Measurements from ENCODE around the gene ZNF652.

The ZNF652 gene

DNA sequence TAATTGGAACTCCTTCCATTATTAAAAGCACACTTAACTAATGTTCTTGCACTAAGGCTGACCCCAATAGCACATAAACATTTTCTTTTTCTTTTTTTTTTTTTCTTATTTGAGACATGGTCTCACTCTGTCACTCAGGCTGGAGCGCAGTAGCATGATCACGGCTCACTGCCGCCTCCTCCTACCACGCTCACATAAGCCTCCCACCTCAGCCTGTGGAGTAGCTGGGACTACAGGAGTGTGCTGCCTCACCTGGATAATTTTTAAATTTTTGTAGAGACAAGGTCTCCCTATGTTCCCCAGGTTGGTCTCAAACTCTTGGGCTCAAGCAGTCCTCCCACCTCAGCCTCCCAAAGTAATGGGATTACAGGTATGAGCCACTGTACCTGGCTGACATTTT lies 1.2 kb upstream of the ZNF652 start:
- Histone ChIP-seq H2AFZ (ENCODE audit: low read length) (no peak overlapping the region), H3K4me2 (ENCODE audit: low read depth, low read length) (peak overlapping the region; percentile 89)

DNA sequence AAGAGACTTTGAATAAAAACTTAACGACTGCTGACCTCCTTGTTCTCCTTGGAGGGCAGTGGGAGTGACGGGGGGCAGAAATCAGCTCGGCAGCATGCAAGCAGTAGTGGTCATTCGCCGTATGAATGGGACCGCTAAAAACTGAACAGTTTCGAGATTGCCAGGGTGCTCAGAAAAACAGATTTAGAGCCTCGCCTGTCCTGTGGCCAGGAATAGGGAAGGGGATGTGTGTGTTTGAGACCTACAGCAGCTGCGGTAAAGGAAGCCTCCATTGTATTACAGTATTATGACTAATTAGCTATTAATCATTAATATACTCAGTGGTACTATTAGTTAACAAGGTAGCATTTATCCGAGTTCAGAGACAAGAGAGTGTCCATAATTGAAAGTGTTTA lies 670 bp upstream of the ZNF652 start:
- no peak for DNase-seq

More for the DNA sequence above, 1.2 kb upstream of the ZNF652 start:
- no peaks in the 10 kb centered on the region for H3K27me3 ChIP-seq (replicated peaks; ENCODE audit: insufficient read depth, low read length)
- H3K4me1 ChIP-seq (ENCODE audit: low read length) = peaks cover 31% of the 10 kb centered on the region
- H3K9me2 ChIP-seq (replicated peaks; ENCODE audit: insufficient read depth, low read length) = no peaks in the 10 kb centered on the region
- peak overlapping the region; percentile 50; the same call in 1 of the 2 replicates for H3K9ac ChIP-seq (ENCODE audit: low read length)
- H3K36me3 ChIP-seq (replicated peaks; ENCODE audit: insufficient read depth, low read length) = no peaks in the 10 kb centered on the region
- H3K27ac ChIP-seq (ENCODE audit: low read length) = no peak overlapping the region
- H4K20me1 ChIP-seq (ENCODE audit: insufficient read depth, low read length) = no peaks in the 10 kb centered on the region
- H3K9me3 ChIP-seq (replicated peaks; ENCODE audit: insufficient read depth, low read length) = no peaks in the 10 kb centered on the region
- 0 out of 2 replicates have a peak overlapping the region, but pooled peaks have one; percentile 72 for H3K4me3 ChIP-seq (ENCODE audit: low read length)
- TF ChIP-seq EZH2 (optimal IDR thresholded peaks at IDR 0.05; ENCODE audit: low read depth, low read length) (no peak), EZH2phosphoT487 (IDR thresholded peaks at IDR 0.05; ENCODE audit: low read length) (no peak)
- TF ChIP-seq, protein P1, sequence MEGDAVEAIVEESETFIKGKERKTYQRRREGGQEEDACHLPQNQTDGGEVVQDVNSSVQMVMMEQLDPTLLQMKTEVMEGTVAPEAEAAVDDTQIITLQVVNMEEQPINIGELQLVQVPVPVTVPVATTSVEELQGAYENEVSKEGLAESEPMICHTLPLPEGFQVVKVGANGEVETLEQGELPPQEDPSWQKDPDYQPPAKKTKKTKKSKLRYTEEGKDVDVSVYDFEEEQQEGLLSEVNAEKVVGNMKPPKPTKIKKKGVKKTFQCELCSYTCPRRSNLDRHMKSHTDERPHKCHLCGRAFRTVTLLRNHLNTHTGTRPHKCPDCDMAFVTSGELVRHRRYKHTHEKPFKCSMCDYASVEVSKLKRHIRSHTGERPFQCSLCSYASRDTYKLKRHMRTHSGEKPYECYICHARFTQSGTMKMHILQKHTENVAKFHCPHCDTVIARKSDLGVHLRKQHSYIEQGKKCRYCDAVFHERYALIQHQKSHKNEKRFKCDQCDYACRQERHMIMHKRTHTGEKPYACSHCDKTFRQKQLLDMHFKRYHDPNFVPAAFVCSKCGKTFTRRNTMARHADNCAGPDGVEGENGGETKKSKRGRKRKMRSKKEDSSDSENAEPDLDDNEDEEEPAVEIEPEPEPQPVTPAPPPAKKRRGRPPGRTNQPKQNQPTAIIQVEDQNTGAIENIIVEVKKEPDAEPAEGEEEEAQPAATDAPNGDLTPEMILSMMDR (IDR thresholded peaks at IDR 0.05; ENCODE audit: low read length) = no peak
- H3F3A ChIP-seq (ENCODE audit: insufficient read depth, low read length) = peaks cover 39% of the 10 kb centered on the region
- H3K79me2 ChIP-seq (ENCODE audit: low read length) = peaks cover 31% of the 10 kb centered on the region
- no peak for DNase-seq

DNA sequence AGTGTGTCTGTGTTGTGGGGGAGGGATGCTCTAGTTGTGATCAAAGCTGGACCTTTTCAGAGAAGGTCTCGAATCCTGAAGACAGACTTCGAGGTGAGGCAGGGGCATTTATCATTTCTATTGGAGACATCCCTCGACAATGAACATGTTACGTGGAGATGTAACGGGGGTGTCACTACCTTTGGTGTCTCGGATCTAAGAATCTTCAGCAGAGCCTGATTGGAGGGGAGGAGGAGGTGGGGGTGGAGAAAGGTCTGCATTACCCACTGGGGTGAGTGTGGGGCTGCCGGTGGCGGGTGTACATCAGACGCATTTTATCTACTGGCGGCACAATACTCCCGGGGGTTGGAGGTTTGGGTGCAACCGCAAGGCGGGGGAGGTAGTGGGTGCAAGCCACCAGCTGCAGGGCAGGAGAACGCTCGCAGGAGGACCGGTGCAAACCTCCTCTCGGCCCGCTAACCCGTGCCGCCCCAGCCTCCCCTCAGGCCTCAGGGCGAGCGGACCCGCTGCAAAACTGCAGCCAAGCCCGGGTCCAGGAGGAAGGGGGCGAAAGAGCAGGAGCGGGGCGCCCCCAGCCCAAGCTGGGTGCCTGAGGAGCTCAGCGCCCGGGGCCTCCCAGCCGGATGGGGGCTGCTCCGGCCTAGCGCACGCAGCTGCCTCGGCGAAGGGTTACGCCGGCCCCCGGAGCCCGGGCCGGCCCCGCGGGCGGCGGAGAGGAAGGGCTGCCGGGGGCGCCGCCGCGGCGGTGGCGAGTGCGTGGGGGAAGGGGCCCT lies 735 bp downstream of the ZNF652 start:
- H3K79me2 ChIP-seq (ENCODE audit: low read length) = peaks cover 50% of the 10 kb centered on the region
- DNase-seq = peak; percentile 87
- H3K27ac ChIP-seq (ENCODE audit: low read length) = peak overlapping the region; percentile 81
- peak overlapping the region; percentile 85 for H3K9ac ChIP-seq (ENCODE audit: low read length)
- H3F3A ChIP-seq (ENCODE audit: insufficient read depth, low read length) = peaks cover 51% of the 10 kb centered on the region
- no peaks in the 10 kb centered on the region for H3K36me3 ChIP-seq (replicated peaks; ENCODE audit: insufficient read depth, low read length)
- H3K9me2 ChIP-seq (replicated peaks; ENCODE audit: insufficient read depth, low read length) = no peaks in the 10 kb centered on the region
- H3K9me3 ChIP-seq (replicated peaks; ENCODE audit: insufficient read depth, low read length) = no peaks in the 10 kb centered on the region
- H3K4me3 ChIP-seq (ENCODE audit: low read length) = peak overlapping the region; percentile 80
- TF ChIP-seq EZH2phosphoT487 (IDR thresholded peaks at IDR 0.05; ENCODE audit: low read length) (no peak), EZH2 (optimal IDR thresholded peaks at IDR 0.05; ENCODE audit: low read depth, low read length) (no peak)
- TF ChIP-seq, protein P1 (IDR thresholded peaks at IDR 0.05; ENCODE audit: low read length) = no peak
- peak overlapping the region; percentile 87 for H3K4me2 ChIP-seq (ENCODE audit: low read depth, low read length)
- H2AFZ ChIP-seq (ENCODE audit: low read length) = peak overlapping the region; percentile 51; the same call in 1 of the 2 replicates
- H3K27me3 ChIP-seq (replicated peaks; ENCODE audit: insufficient read depth, low read length) = no peaks in the 10 kb centered on the region
- H3K4me1 ChIP-seq (ENCODE audit: low read length) = peaks cover 39% of the 10 kb centered on the region
- no peaks in the 10 kb centered on the region for H4K20me1 ChIP-seq (ENCODE audit: insufficient read depth, low read length)

More for the DNA sequence above, 670 bp upstream of the ZNF652 start:
- TF ChIP-seq, protein P1 (IDR thresholded peaks at IDR 0.05; ENCODE audit: low read length) = no peak
- H3K79me2 ChIP-seq (ENCODE audit: low read length) = peaks cover 36% of the 10 kb centered on the region
- H3K4me2 ChIP-seq (ENCODE audit: low read depth, low read length) = peak overlapping the region; percentile 89
- peak overlapping the region; percentile 72 for H3K4me3 ChIP-seq (ENCODE audit: low read length)
- peak overlapping the region; percentile 30; the same call in 1 of the 2 replicates for H3K27ac ChIP-seq (ENCODE audit: low read length)
- H3F3A ChIP-seq (ENCODE audit: insufficient read depth, low read length) = peaks cover 45% of the 10 kb centered on the region
- no peaks in the 10 kb centered on the region for H3K9me3 ChIP-seq (replicated peaks; ENCODE audit: insufficient read depth, low read length)
- H3K9ac ChIP-seq (ENCODE audit: low read length) = peak overlapping the region; percentile 50; the same call in 1 of the 2 replicates
- H3K4me1 ChIP-seq (ENCODE audit: low read length) = peaks cover 36% of the 10 kb centered on the region
- H2AFZ ChIP-seq (ENCODE audit: low read length) = peak overlapping the region; percentile 89
- H4K20me1 ChIP-seq (ENCODE audit: insufficient read depth, low read length) = no peaks in the 10 kb centered on the region
- no peaks in the 10 kb centered on the region for H3K27me3 ChIP-seq (replicated peaks; ENCODE audit: insufficient read depth, low read length)
- H3K36me3 ChIP-seq (replicated peaks; ENCODE audit: insufficient read depth, low read length) = no peaks in the 10 kb centered on the region
- no peaks in the 10 kb centered on the region for H3K9me2 ChIP-seq (replicated peaks; ENCODE audit: insufficient read depth, low read length)
